ENCODE results near the gene HSD17B10.

HSD17B10 gene

DNA sequence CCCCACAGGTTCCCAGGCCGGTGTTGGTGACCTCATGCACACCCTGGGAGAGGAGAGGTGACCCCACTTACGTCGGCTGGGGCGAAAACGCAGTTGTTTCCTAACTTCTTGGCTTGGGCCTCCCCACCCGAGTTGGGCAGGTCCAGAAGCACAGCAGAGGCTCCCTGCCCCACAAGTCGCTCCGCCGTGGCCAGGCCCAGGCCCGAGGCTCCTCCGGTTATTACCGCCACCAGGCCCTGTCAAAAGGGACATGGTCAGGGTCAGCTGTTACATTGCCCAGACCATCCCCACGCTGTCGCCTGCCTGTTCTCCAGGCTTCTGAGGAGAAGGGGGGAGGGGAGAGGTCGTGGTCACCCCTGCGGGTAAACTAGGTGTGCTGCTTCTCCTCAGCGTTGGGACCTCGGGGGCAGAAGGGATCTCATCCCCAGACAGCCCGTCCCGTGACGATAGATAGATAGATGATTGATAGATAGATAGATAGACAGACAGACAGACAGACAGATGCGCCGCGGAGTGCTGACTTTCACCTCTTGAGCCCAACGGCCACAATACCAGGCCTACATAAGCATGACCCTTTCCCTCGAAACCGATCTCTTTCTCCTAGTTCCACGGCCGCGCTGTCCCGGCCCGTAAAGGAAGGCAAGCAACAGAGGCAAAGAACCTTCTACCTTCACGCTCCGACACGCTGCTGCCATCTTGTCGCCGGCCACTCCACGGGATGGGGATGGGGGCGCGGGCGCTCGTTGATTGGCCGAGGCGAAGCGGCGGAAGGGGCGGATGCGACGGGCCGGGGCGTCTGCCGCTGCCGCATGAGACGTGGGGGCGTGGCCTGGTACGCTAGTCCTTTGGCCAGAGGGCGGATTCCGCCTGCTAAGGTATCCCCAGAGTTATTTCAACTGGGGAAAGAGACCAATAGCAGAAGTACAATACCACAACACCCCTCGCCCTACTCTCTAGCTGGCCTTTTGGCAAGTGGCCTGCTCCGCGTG is at the start of gene HSD17B10:
TSS of gene HSD17B10 (minus strand) at position 720 of the 989 bp plus-strand sequence. CDS start at position 695, 25 bp downstream.
- DNase-seq (ENCODE audit: low read depth), result no peak
- no peak for TF ChIP-seq CTCF (IDR thresholded peaks at IDR 0.05; ENCODE audit: control insufficient read depth, insufficient read depth, low read depth, low read length, missing control alignments)
- H3K4me3 ChIP-seq (ENCODE audit: control insufficient read depth, low read depth, low read length), result peak within 1 kb of the TSS; percentile 84

GRCh38 chrX:53483416-53483815 is 49.2 kb upstream of the HSD17B10 start:
- H3K4me3 ChIP-seq (ENCODE audit: control insufficient read depth, low read depth, low read length), result no peak overlapping the region
- DNase-seq (ENCODE audit: low read depth), result no peak
- no peak for TF ChIP-seq CTCF (IDR thresholded peaks at IDR 0.05; ENCODE audit: control insufficient read depth, insufficient read depth, low read depth, low read length, missing control alignments)

DNA sequence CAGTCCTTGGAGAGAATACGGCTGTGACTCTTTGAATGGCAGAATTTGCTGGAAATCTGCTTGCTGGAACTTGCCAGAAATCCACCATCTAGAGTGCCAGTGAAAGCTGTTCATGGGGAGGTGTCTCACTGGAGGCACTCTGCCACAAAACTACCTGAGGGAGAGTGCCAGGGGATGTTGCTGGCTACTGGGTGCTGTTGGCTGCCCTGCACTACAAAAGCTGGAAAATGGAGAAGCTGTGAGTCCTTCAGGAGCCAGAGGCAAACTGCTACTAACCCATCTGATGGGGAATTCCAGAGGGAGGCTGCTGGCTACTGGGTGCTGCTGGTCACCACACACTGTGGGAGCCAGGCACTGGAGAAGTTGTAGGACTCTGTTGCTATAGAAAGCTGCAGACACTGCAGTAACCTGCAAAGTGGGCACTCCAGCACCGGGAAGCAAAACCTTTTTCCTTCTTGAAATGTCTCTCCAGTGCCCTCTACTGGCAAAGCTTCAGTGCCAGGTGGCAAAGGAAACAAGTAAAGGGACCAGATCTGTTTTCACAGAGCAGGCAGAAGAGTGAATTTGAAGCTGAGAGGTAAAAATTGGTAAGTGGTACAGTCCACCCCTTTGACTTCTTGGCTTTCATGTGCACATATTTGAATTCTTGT is 47.8 kb upstream of the HSD17B10 start:
- DNase-seq (ENCODE audit: low read depth), result peak; percentile 25
- TF ChIP-seq CTCF (IDR thresholded peaks at IDR 0.05; ENCODE audit: control insufficient read depth, insufficient read depth, low read depth, low read length, missing control alignments), result peak; percentile 89

DNA sequence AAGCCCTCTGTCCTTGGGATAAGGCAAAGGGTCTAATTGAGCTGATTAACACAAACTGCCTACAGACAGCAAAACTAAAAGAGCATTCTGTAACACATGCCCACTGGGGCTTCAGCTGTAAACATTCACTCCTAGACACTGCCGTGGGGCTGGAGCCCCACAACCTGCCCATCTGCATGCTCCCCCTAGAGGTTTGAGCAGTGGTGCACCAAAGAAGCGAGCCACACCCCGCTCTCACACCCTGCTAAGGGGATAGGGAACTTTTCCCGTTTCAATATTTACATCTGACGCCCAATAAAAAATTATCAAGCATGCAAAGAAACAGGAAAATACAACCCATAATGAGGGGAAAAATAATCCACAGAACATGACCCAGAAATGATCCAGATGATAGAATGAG is 46.9 kb upstream of the HSD17B10 start:
- DNase-seq (ENCODE audit: low read depth), result no peak
- no peak overlapping the region for H3K4me3 ChIP-seq (ENCODE audit: control insufficient read depth, low read depth, low read length)
- TF ChIP-seq CTCF (IDR thresholded peaks at IDR 0.05; ENCODE audit: control insufficient read depth, insufficient read depth, low read depth, low read length, missing control alignments), result peak; percentile 48

More for the DNA sequence above, 47.8 kb upstream of the HSD17B10 start:
- no peak overlapping the region for H3K4me3 ChIP-seq (ENCODE audit: control insufficient read depth, low read depth, low read length)

DNA sequence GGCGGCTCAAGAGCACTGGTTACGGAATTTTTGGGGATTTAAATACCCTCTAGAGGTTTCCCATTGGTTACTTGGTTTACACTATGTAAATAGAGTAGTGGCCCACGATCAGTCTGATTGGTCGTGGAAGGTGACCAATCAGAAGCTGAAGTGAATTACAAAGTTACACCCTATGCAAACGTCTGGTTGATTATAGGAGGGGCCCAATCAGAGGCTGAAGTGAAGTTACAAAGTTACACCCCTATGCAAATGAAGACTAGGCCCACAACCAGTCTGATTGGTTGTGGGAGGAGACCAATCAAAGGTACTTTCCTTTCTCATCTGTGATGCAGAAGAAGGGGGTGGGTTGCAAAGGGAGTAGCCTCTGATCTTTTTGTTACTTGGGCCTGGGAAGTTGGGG is 45.1 kb upstream of the HSD17B10 start:
- no peak for TF ChIP-seq CTCF (IDR thresholded peaks at IDR 0.05; ENCODE audit: control insufficient read depth, insufficient read depth, low read depth, low read length, missing control alignments)
- H3K4me3 ChIP-seq (ENCODE audit: control insufficient read depth, low read depth, low read length), result no peak overlapping the region
- DNase-seq (ENCODE audit: low read depth), result no peak

- peak; percentile 41 for DNase-seq (ENCODE audit: low read depth)
- TF ChIP-seq CTCF (IDR thresholded peaks at IDR 0.05; ENCODE audit: control insufficient read depth, insufficient read depth, low read depth, low read length, missing control alignments), result no peak
- no peak overlapping the region for H3K4me3 ChIP-seq (ENCODE audit: control insufficient read depth, low read depth, low read length)
Measured at GRCh38 chrX:53476371-53476770, 42.2 kb upstream of the HSD17B10 start.
